HG03066 (cell line): Measurements from ENCODE around the gene SOAT1.
"Not testable (repeated sequence)": the region's sequence is repeated elsewhere in the genome, so short reads cannot be mapped to it uniquely, and the experiment has no call there.

Source experiments
- ATAC-seq: cut with Tn5 transposase; IDR thresholded peaks from one replicate; pipeline ENCODE4 v1.9.1; 2021; ENCODE audit warnings: low read depth; ENCODE audit not compliant: unreplicated experiment

The SOAT1 gene

DNA sequence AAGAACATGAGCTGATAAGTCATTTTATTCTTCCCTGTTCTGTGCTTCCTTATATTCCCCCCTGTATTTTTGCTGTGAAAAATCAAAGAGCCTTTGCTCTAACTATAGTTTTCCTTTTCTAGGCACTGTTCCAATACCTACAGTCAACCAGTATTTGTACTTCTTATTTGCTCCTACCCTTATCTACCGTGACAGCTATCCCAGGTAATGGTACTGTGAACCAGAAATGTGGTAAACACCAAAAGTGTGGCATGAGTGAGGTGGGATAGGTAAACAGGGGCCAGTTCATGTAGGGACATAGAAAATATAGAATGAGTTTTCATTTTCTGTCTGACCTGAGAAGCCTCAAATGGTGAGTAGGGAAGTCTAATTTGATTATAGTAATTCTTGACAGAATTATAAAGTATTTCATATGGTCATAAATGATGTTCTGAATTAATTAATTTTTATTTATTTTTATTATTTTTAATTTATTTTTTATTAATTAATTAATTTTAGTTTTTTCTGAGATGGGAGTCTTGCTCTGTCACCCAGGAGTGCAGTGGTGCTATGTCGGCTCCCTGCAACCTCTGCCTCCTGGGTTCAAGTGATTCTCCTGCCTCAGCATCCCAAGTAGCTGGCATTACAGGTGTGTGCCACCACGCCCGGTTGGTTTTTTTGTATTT is 49.3 kb downstream of the SOAT1 start:
- ATAC-seq = no peak

DNA sequence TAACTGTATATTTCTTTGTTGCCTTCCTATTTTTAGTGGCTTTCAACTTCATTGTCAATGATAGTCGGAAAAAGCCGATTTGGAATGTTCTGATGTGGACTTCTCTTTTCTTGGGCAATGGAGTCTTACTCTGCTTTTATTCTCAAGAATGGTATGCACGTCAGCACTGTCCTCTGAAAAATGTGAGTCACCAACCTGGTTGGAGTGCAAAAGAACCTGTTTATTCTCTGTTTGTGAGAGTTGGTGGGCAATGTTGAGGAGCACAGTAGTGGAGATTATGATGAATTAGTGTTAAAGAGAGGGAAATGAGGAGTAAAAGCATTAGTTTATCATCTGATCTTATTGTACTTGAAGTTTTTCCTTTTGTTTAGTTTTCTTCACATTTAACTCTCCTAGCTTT is 57.7 kb downstream of the SOAT1 start:
- ATAC-seq = no peak

DNA sequence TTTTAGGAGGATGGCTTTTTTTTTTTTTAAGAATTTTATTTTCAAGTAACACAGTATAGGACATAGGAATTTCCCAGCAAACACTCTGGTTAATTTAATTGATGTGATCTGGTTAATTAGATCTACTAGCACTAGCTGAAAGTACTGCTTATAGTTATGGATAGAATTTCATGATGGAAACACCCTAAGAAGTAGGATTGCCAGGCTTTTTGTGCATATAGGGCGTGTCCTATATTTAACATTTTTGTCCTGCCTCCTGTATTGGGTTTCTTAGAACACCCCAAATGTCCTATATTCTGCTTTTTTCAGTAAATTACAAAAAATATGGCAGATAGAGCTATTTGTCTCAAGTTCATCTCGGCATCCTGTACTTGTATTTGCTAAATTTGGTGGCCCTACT is 58.6 kb downstream of the SOAT1 start:
- no peak for ATAC-seq

DNA sequence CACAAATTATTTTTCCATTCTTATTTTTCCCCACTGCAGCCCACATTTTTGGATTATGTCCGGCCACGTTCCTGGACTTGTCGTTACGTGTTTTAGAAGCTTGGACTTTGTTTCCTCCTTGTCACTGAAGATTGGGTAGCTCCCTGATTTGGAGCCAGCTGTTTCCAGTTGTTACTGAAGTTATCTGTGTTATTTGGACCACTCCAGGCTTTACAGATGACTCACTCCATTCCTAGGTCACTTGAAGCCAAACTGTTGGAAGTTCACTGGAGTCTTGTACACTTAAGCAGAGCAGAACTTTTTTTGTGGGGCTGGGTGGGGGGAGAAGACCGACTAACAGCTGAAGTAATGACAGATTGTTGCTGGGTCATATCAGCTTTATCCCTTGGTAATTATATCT is 59.9 kb downstream of the SOAT1 start:
- ATAC-seq = no peak

DNA sequence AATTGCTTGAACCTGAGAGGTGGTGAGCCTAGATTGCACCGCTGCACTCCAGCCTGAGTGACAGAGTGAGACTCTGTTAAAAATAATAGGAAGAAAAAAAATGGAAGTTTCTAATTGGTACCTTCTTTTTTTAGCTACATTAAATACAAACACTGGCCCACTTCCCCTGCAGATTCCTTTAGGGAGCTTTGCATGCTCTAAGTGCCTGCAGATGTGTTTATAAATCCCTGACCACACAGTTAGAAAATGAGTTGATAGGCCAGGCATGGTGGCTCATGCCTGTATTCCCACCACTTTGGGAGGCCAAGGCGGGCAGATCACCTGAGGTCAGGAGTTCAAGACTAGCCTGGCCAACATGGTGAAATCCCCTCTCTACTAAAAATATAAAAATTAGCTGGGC is 68.0 kb downstream of the SOAT1 start:
- ATAC-seq = not testable (repeated sequence)

DNA sequence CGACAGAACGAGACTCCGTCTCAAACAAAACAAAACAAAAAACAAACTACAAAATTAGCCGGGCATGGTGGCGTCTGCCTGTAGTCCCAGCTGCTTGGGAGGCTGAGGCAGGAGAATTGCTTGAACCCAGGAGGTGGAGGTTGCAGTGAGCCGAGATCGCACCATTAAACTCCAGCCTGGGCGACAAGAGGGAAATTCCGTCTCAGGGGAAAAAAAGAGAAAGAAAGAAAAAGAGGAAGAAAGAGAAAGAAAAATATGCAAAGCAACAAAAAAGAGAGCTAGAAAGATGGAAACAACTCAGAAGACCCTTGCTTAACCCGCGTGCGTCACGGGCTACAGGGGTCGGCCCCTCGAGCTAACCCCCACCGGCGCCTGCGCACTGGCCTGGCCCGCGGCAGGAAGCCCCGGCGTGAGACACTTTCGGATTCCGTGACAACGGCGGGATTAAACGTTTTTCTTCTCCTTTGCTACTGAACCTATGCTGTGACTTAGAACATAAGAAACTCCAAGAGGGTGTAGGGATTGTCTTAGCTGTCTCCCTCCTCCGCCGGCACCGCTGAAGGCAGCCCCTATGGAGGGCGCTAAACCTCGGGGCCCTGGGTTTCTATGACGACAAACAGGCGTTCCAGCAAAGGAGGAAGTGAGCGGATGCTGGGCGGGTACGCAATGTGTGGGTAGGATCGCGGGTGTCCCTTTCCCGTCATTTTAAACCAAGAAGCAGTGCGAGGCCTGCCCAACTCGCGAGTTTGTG is 71.9 kb downstream of the SOAT1 start, which contains the start of gene AXDND1:
AXDND1 (plus strand) TSS at position 630 of the 751 bp plus-strand sequence. CDS start 539 bp downstream, outside the sequence.
- peak; percentile 98 for ATAC-seq

DNA sequence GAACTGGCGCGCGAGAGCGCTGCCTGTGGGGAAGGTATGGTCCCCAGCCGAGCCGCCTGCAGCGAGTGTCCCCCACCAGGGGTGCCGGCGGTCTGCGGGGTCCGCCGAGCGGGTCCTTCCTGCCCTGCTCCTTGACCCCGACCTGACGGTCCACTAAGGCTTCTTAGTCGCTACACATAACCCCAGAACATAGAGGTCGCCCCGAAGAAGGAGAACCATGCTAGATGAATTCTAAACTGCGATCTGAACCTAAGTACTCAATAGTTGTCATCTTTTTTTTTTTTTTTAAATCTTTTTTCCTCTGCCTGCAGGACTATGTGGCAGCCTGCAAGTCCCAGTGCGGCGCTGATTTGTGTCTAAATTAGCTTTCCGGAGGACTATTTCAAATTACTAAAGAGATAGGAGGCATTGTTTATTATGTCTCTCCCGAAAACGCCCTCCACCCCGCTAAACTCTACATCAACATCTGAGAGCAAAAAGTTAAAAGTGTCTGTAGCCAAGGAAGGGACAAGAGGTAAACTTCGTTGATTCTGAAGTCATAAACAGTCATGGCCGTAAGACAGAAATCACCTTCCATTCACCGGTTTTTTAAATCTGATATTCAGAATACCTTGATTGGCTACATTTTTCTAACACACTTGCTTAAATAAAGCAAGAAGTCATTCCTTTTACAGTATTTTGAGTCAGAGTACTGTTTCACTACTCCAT is 72.7 kb downstream of the SOAT1 start:
- ATAC-seq = peak; percentile 25

DNA sequence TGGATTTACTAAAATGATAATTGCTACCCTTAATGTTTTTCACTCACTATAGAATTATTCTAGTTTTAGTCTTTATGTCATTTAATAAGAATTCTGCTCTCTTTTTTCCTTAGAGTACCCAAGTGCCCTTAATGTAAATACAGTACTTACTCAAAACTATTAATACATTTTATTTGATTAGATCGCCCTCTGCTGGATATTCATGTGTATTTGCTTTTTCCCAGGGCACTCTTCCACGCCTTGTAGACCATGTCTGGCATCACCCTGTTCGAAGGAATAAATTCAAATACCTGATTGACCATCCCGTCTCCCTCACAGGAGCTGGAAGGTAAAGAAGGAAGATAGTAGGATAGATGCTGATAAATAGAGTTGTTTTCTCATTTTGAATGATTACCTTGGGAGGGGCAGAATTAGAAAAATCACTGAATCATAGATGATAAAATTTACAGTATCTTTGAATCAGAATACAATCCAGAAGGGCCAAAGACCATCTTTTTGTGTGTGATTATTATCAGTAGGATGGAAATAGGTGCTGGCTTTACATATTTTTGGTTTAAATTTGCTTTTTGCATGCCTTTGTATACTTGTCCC is 76.2 kb downstream of the SOAT1 start:
- no peak for ATAC-seq

DNA sequence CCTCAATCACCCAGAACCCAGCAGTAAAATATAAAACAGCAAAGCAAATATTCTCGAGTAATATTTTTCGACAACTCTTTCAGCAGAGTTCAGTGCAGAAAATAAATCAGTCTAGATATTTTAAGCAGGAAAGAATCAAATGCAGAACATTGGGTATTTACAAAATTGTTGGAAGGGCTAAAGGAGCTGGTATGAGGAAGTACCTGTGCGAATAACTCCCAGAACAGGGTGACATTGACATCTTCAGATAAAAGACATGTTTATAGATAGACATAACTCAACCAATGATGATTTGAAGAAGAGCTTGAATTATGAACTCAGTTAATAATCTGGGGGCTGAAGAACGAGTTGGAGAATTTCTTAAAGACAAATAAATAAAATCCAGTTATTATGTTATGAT is 78.6 kb downstream of the SOAT1 start:
- no peak for ATAC-seq

DNA sequence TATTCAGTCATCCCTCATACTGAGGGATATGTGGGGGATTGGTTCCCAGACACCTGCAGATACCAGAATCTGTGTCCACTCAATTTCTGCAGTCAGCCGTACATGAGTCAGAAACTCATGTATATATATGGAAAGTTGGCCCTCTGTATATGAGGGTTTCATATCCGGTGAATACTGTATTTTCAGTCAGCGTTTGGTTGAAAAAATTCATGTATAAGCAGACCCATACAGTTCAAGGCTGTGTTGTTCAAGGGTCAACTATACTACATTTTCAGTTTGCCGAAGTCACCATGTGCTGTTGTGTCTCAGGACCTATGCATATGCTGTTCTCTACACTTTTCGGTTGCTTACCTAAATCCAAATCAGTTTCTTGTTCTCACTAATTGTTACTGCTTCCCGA is 82.6 kb downstream of the SOAT1 start:
- ATAC-seq = no peak

DNA sequence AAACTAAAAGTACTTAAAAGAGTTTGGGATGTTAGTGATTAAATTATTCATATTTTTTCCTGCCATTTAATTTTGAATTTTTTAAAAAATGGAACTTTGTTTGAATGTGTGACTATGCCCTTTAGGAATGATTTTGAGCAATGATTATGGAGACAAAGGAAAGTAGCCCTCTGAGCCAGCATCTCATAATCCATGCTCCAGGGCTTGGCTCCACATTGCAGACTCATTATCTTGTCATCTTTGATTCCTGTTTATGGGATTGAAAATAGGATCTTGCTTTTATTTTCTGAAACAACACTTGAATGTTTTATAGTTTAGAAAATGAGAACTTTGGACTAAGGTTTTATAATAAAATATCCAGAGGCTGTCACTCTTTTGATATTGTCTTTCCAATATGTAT is 86.7 kb downstream of the SOAT1 start:
- no peak for ATAC-seq

DNA sequence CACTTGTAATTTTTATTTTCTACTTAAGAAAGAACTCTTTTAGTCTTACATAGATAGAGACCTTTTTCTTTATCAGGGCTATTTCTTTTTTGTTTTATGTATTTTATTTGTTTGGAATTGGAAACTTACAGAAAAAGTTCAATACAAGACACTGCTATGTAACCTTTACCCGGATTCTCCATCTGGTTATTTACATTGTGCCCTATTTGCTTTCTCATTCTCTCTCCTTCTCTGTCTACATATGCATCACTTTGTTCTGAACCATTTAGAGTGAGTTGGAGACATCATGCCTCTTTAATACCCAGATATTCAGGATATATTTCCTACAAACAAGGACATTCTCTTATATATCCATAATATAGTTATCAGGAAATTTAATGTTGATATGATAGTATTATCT is 90.4 kb downstream of the SOAT1 start:
- no peak for ATAC-seq

DNA sequence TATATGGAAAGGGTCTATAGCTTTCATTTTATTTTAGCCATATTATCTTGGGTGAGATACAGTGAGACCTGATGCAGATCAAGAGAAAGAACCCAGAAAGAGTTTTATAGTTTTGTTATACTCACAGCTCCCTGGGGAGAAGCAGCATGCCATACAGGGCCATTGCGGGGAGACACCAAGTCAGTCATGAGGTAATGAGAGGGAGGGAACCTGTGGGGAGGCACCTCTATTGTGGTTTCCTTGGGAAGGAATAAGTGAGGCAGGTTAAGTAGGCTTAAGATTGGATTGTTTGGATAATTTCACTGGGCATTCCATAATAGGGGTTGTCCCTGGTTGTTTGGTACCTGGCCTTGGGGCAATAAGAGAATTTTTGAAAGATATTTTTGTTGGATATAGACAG is 91.9 kb downstream of the SOAT1 start:
- no peak for ATAC-seq

DNA sequence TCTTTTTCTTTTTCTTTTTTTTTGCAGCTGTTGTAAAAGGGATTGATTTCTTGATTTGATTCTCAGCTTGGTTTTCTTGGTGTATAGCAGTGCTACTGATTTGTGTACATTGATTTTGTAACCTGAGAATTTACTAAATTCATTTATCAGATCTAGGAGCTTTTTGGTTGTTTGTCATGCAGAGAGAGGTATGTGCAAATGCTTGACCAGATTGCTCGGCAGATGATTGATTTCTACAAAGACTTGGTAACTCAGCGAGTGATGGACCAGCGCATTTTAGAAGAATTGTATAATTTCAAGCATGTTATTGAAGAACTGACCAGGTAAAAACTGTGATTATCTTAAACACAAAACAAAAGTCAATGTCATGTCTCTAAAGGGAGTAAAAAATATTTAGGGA is 100.1 kb downstream of the SOAT1 start:
- no peak for ATAC-seq

DNA sequence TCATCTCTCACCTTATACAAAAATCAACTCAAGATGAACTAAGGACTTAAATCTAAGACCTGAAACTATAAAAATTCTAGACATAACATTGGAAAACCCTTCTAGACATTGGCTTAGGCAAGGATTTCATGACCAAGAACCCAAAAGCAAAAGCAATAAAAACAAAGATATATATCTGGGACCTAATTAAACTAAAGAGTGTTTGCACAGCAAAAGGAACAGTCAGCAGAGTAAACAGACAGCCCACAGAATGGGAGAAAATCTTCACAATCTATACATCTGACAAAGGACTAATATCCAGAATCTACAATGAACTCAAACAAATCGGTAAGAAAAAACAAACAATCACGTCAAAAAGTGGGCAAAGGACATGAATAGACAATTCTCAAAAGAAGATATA is 105.8 kb downstream of the SOAT1 start:
- ATAC-seq = not testable (repeated sequence)
